Measurements from ENCODE around the gene GMDS. TPM values are rescaled to one million over a fixed set of nuclear protein-coding genes. Genes with fewer than 3 reads are reported as not detected.

Gene GMDS
- total and polyA plus RNA-seq, 2 of the 4 experiments (the other 2 are of a cell fraction), result 7.3 to 21.9 TPM

- no peaks in the 10 kb centered on the region for H4K20me1 ChIP-seq (ENCODE audit: insufficient read depth, low read length)
- no peak overlapping the region for H3K27ac ChIP-seq (ENCODE audit: insufficient read depth, low read length)
- H3K9me3 ChIP-seq (ENCODE audit: control insufficient read depth, insufficient read depth, low read length), result no peaks in the 10 kb centered on the region
- H3K4ac ChIP-seq (ENCODE audit: low read depth, low read length), result no peak overlapping the region
- H3K79me1 ChIP-seq (ENCODE audit: low read depth in 1 of 2, low read length in 2 of 2), result 0 out of 4 replicates have a peak, but pooled peaks cover 0 to 5% of the 10 kb centered on the region in 2 experiments
- no peak overlapping the region for H4K8ac ChIP-seq (ENCODE audit: low read depth in 2 of 2, low read length in 2 of 2)
- H3K27me3 ChIP-seq (ENCODE audit: control insufficient read depth, insufficient read depth, low read length), result no peaks in the 10 kb centered on the region
- no peak overlapping the region for H2AFZ ChIP-seq (replicated peaks; ENCODE audit: low read length, poor library complexity)
- no peak overlapping the region for H4K91ac ChIP-seq (ENCODE audit: insufficient read depth, low read depth, low read length)
- intact Hi-C loops (cut with micrococcal nuclease), result no loop called here
- H3K4me3 ChIP-seq (ENCODE audit: insufficient read depth, low read depth, low read length), result no peak overlapping the region
- peaks cover 5% of the 10 kb centered on the region for H3K4me1 ChIP-seq (ENCODE audit: control insufficient read depth, insufficient read depth, low read length)
- no peak overlapping the region for H2AK5ac ChIP-seq (ENCODE audit: low read depth, low read length)
- no peak overlapping the region for H4K5ac ChIP-seq (ENCODE audit: low read depth, low read length)
- no peak overlapping the region for H3K56ac ChIP-seq (ENCODE audit: extremely low read depth, insufficient read depth, low read length)
- no TSS peak for BruUV-seq (replicated peaks)
- H3K4me2 ChIP-seq (ENCODE audit: low read depth, low read length), result no peak overlapping the region
- CTCF ChIA-PET, result no interaction called here
- H3K9me1 ChIP-seq (ENCODE audit: insufficient read depth, low read length), result peaks cover 8% of the 10 kb centered on the region
- H3K23ac ChIP-seq (ENCODE audit: low read depth, low read length), result no peak overlapping the region
- dilution Hi-C loops (cut with HindIII; ENCODE audit: low sequenced_read_pairs, unreplicated experiment), result no loop called here
- H3K36me3 ChIP-seq (ENCODE audit: control insufficient read depth, insufficient read depth, low read length), result no peaks in the 10 kb centered on the region
- 95% methylated on average over 5 of the region's 5 CpGs; no CpG with 5 or more reads in 1 of the 2 experiments for WGBS, 2 experiments (ENCODE audit: extremely low coverage in 2 of 2, insufficient read length in 1 of 2)
- no peak overlapping the region for H2AK9ac ChIP-seq (replicated peaks; ENCODE audit: low read depth, low read length, poor library complexity)
- TF ChIP-seq MAZ (IDR thresholded peaks at IDR 0.05; ENCODE audit: borderline replicate concordance, low read depth, low read length) (no peak), CEBPB (IDR thresholded peaks at IDR 0.05; ENCODE audit: low read depth, low read length) (no peak), POLR2A (IDR thresholded peaks at IDR 0.05; ENCODE audit: low read depth, low read length) (no peak), RFX5 (IDR thresholded peaks at IDR 0.05; ENCODE audit: low read depth, low read length) (no peak), RCOR1 (IDR thresholded peaks at IDR 0.05; ENCODE audit: insufficient replicate concordance, low read length) (no peak), BHLHE40 (IDR thresholded peaks at IDR 0.05; ENCODE audit: low read depth, low read length) (no peak), NFE2L2 (IDR thresholded peaks at IDR 0.05; ENCODE audit: low read depth, low read length) (no peak), RAD21 (IDR thresholded peaks at IDR 0.05; ENCODE audit: low read length) (no peak), MXI1 (IDR thresholded peaks at IDR 0.05; ENCODE audit: borderline replicate concordance, low read depth, low read length) (no peak), SMC3 (IDR thresholded peaks at IDR 0.05; ENCODE audit: low read depth, low read length) (no peak), MAFK (IDR thresholded peaks at IDR 0.05; ENCODE audit: low read depth, low read length) (no peak), FOS (IDR thresholded peaks at IDR 0.05; ENCODE audit: low read depth, low read length) (no peak)
- TF ChIP-seq, protein P1, sequence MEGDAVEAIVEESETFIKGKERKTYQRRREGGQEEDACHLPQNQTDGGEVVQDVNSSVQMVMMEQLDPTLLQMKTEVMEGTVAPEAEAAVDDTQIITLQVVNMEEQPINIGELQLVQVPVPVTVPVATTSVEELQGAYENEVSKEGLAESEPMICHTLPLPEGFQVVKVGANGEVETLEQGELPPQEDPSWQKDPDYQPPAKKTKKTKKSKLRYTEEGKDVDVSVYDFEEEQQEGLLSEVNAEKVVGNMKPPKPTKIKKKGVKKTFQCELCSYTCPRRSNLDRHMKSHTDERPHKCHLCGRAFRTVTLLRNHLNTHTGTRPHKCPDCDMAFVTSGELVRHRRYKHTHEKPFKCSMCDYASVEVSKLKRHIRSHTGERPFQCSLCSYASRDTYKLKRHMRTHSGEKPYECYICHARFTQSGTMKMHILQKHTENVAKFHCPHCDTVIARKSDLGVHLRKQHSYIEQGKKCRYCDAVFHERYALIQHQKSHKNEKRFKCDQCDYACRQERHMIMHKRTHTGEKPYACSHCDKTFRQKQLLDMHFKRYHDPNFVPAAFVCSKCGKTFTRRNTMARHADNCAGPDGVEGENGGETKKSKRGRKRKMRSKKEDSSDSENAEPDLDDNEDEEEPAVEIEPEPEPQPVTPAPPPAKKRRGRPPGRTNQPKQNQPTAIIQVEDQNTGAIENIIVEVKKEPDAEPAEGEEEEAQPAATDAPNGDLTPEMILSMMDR (conservative IDR thresholded peaks at IDR 0.05; ENCODE audit: low read depth, low read length), result no peak
- TF ChIP-seq, protein P2, sequence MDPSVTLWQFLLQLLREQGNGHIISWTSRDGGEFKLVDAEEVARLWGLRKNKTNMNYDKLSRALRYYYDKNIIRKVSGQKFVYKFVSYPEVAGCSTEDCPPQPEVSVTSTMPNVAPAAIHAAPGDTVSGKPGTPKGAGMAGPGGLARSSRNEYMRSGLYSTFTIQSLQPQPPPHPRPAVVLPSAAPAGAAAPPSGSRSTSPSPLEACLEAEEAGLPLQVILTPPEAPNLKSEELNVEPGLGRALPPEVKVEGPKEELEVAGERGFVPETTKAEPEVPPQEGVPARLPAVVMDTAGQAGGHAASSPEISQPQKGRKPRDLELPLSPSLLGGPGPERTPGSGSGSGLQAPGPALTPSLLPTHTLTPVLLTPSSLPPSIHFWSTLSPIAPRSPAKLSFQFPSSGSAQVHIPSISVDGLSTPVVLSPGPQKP (IDR thresholded peaks at IDR 0.05; ENCODE audit: borderline replicate concordance, low read depth, low read length), result no peak
- POLR2A ChIA-PET (ENCODE audit: unreplicated experiment), result no interaction called here
- H2BK15ac ChIP-seq (ENCODE audit: low read depth, low read length), result no peak overlapping the region
- no peak for ATAC-seq (ENCODE audit: low read depth)
- no peak overlapping the region for H2BK5ac ChIP-seq (ENCODE audit: low read depth, low read length, poor library complexity, severe bottlenecking)
- H2BK20ac ChIP-seq (ENCODE audit: low read depth, low read length), result no peak overlapping the region
- in situ Hi-C loops (cut with MboI; ENCODE audit: low sequenced_read_pairs), result no loop called here
- no peak overlapping the region for H2BK120ac ChIP-seq (ENCODE audit: low read depth, low read length)
- H3K9ac ChIP-seq (ENCODE audit: low read depth, low read length), result no peak overlapping the region
- H3K18ac ChIP-seq (ENCODE audit: low read depth, low read length), result no peak overlapping the region
- no peak for DNase-seq
- H3K14ac ChIP-seq (replicated peaks; ENCODE audit: low read depth, low read length), result no peak overlapping the region
These were observed 348.5 kb downstream of the GMDS start for GRCh38 chr6:1896897-1897296.
